Loucy (cell line): Measurements from ENCODE around the gene CABLES1.

Source experiments
- H2AFZ ChIP-seq: fragments of 200-600 bp; sonication (generic); 2 replicates; pipeline ENCODE4 v1.6.0; 2016; ENCODE audit warnings: antibody characterized with exemption, mild to moderate bottlenecking, low read length, moderate library complexity
- H3F3A ChIP-seq: fragments of 200-600 bp; 2 replicates; pipeline ENCODE4 v1.6.0; 2016; ENCODE audit warnings: antibody characterized with exemption, low read depth, mild to moderate bottlenecking
- H3K27me3 ChIP-seq: fragments of 200-600 bp; sonication (generic); 2 replicates; pipeline ENCODE4 v1.6.1; 2014; ENCODE audit warnings: low read length, mild to moderate bottlenecking; ENCODE audit not compliant: insufficient read depth, poor library complexity, severe bottlenecking
- H3K36me3 ChIP-seq: fragments of 200-600 bp; sonication (generic); 2 replicates; pipeline ENCODE4 v1.6.1; 2016; ENCODE audit warnings: low read length; ENCODE audit not compliant: insufficient read depth
- H3K4me1 ChIP-seq: fragments of 200-600 bp; sonication (generic); 2 replicates; pipeline ENCODE4 v1.5.1; 2014; ENCODE audit warnings: low read length, mild to moderate bottlenecking; ENCODE audit not compliant: insufficient read depth, poor library complexity, severe bottlenecking
- H3K4me2 ChIP-seq: fragments of 200-600 bp; sonication (generic); 2 replicates; pipeline ENCODE4 v1.6.0; 2014; ENCODE audit warnings: antibody characterized with exemption, low read length, low read depth, mild to moderate bottlenecking; ENCODE audit not compliant: poor library complexity, severe bottlenecking
- H3K4me3 ChIP-seq: fragments of 200-600 bp; sonication (generic); 2 replicates; pipeline ENCODE4 v1.5.1; 2014; ENCODE audit warnings: low read length, mild to moderate bottlenecking, mixed read lengths; ENCODE audit not compliant: poor library complexity, severe bottlenecking
- H3K79me2 ChIP-seq: fragments of 200-600 bp; sonication (generic); 2 replicates; pipeline ENCODE4 v1.6.1; 2014; ENCODE audit warnings: low read length; ENCODE audit not compliant: insufficient read depth
- H3K9ac ChIP-seq: fragments of 200-600 bp; sonication (generic); 2 replicates; pipeline ENCODE4 v1.6.0; 2014; ENCODE audit warnings: mild to moderate bottlenecking, low read depth, low read length, moderate library complexity; ENCODE audit not compliant: poor library complexity, severe bottlenecking
- H3K9me2 ChIP-seq: fragments of 200-600 bp; sonication (generic); replicated peaks from 2 replicates; pipeline ENCODE4 v1.6.1; 2016; ENCODE audit warnings: low read depth, low read length, mixed read lengths
- H3K9me3 ChIP-seq: fragments of 200-600 bp; sonication (generic); 2 replicates; pipeline ENCODE4 v1.6.1; 2014; ENCODE audit warnings: mild to moderate bottlenecking, antibody characterized with exemption, low read length, low read depth; ENCODE audit not compliant: insufficient read depth
- H4K20me1 ChIP-seq: fragments of 200-600 bp; sonication (generic); 2 replicates; pipeline ENCODE4 v1.6.0; 2014; ENCODE audit warnings: antibody characterized with exemption, low read length, mild to moderate bottlenecking; ENCODE audit not compliant: insufficient read depth, poor library complexity, severe bottlenecking
- EZH2phosphoT487 ChIP-seq: fragments of 200-600 bp; IDR thresholded peaks from 2 replicates; pipeline ENCODE4 v1.6.1; 2018; ENCODE audit warnings: antibody characterized with exemption, mild to moderate bottlenecking, moderate library complexity, borderline replicate concordance
- TF ChIP-seq, protein P1 (sequence below): fragments of 200-600 bp; sonication (generic); conservative IDR thresholded peaks from 2 replicates; pipeline ENCODE4 v1.5.1; 2014; ENCODE audit warnings: mild to moderate bottlenecking, antibody characterized with exemption, low read length

CABLES1 gene

DNA sequence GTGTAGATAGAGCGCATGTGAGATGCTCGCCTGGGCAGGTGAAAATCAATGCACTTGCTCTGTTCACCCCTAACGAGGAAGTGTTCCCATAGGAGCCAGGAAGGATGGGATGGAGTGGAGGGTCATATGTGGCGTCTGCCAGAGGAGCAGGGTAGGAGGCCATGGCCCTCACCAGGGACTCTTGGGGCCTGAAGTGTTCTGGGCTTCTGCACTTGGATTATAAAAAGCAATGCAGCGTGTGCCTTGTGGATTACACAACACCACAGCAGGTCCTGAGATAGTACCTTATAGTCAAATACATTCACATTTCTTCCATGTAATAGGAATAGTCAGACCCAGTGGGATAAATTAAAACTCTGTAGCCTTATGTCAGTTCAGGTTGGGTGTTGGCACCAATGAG lies 100.1 kb downstream of the CABLES1 start:
- TF ChIP-seq EZH2phosphoT487 = no peak
- TF ChIP-seq, protein P1, sequence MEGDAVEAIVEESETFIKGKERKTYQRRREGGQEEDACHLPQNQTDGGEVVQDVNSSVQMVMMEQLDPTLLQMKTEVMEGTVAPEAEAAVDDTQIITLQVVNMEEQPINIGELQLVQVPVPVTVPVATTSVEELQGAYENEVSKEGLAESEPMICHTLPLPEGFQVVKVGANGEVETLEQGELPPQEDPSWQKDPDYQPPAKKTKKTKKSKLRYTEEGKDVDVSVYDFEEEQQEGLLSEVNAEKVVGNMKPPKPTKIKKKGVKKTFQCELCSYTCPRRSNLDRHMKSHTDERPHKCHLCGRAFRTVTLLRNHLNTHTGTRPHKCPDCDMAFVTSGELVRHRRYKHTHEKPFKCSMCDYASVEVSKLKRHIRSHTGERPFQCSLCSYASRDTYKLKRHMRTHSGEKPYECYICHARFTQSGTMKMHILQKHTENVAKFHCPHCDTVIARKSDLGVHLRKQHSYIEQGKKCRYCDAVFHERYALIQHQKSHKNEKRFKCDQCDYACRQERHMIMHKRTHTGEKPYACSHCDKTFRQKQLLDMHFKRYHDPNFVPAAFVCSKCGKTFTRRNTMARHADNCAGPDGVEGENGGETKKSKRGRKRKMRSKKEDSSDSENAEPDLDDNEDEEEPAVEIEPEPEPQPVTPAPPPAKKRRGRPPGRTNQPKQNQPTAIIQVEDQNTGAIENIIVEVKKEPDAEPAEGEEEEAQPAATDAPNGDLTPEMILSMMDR = no peak
- no peaks in the 10 kb centered on the region for H3K9me3 ChIP-seq
- H3K79me2 ChIP-seq = no peaks in the 10 kb centered on the region
- H3K9me2 ChIP-seq = no peaks in the 10 kb centered on the region
- no peak overlapping the region for H3K9ac ChIP-seq
- peaks cover 5% of the 10 kb centered on the region for H3F3A ChIP-seq
- H2AFZ ChIP-seq = no peak overlapping the region
- no peak overlapping the region for H3K4me3 ChIP-seq
- no peak overlapping the region for H3K4me2 ChIP-seq
- no peaks in the 10 kb centered on the region for H4K20me1 ChIP-seq
- peaks cover 28% of the 10 kb centered on the region for H3K4me1 ChIP-seq
- H3K36me3 ChIP-seq = peaks cover 17% of the 10 kb centered on the region; the same call in 1 of the 2 replicates
- no peaks in the 10 kb centered on the region for H3K27me3 ChIP-seq

DNA sequence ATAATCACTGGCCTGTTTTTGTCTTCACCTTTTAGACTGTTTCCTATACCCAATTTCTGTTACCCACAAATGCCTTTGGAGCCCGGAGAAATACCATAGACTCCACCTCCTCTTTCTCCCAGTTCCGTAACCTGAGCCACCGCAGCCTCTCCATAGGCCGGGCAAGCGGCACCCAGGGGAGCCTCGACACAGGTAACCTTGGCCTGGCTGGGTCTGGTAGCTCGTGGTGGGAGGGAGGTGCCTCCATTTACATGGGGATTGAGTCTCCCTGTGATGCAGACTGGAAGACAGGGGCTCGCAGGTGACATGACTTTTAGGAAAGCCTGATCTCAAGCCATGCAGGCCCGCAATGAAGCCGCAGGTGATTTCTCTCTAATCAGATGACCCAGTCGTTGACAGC lies 100.6 kb downstream of the CABLES1 start:
- no peak overlapping the region for H3K4me2 ChIP-seq
- H3K9ac ChIP-seq = no peak overlapping the region
- H3F3A ChIP-seq = peaks cover 5% of the 10 kb centered on the region
- peaks cover 22% of the 10 kb centered on the region for H3K4me1 ChIP-seq
- no peak overlapping the region for H2AFZ ChIP-seq
- no peaks in the 10 kb centered on the region for H3K27me3 ChIP-seq
- H3K4me3 ChIP-seq = no peak overlapping the region
- peaks cover 17% of the 10 kb centered on the region; the same call in 1 of the 2 replicates for H3K36me3 ChIP-seq
- H3K9me2 ChIP-seq = no peaks in the 10 kb centered on the region
- H4K20me1 ChIP-seq = no peaks in the 10 kb centered on the region
- H3K9me3 ChIP-seq = no peaks in the 10 kb centered on the region
- H3K79me2 ChIP-seq = no peaks in the 10 kb centered on the region
- no peak for TF ChIP-seq EZH2phosphoT487
- TF ChIP-seq, protein P1 = no peak

DNA sequence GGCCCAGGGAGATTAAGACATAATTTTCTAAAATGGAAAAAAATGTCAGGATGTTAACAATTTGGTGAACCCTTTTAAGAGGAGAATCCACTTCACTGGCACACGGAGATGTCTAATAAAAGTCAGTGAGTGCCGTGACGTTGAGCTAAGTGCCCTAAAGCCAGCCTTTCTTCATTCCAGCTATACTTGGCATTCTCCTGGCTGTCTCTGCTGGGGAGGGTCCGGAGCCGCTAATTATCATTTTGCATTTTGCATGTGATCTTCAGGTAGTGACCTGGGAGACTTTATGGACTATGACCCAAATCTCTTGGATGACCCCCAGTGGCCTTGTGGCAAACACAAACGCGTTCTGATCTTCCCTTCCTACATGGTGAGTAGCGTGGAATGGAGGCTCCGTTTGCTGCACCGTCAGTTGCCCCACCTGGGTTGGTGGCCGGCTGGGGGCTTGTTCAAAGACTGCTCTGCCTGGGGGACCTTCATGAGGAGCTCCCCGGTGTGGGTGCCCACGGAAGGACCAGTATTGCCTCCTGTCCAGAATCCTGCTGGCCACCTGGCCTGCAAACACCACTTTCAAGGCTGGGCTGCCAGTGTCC lies 101.7 kb downstream of the CABLES1 start:
- Histone ChIP-seq H3K9ac (no peak overlapping the region), H3K4me2 (no peak overlapping the region), H3K9me2 (no peaks in the 10 kb centered on the region), H3K79me2 (no peaks in the 10 kb centered on the region), H3F3A (no peaks in the 10 kb centered on the region), H3K4me1 (peaks cover 11% of the 10 kb centered on the region), H3K36me3 (peaks cover 17% of the 10 kb centered on the region; the same call in 1 of the 2 replicates), H3K27me3 (no peaks in the 10 kb centered on the region), H3K9me3 (no peaks in the 10 kb centered on the region), H3K4me3 (no peak overlapping the region), H4K20me1 (no peaks in the 10 kb centered on the region), H2AFZ (no peak overlapping the region)
- TF ChIP-seq, protein P1 = no peak
- no peak for TF ChIP-seq EZH2phosphoT487
